ENCODE results near the gene TGM1. TPM values are rescaled to one million over a fixed set of nuclear protein-coding genes. Genes with fewer than 3 reads are reported as not detected.
"Not testable (repeated sequence)": the region's sequence is repeated elsewhere in the genome, so short reads cannot be mapped to it uniquely, and the experiment has no call there.

TGM1 gene
- total RNA-seq, 1 experiment from 2014 or later, result 0.20 TPM

DNA sequence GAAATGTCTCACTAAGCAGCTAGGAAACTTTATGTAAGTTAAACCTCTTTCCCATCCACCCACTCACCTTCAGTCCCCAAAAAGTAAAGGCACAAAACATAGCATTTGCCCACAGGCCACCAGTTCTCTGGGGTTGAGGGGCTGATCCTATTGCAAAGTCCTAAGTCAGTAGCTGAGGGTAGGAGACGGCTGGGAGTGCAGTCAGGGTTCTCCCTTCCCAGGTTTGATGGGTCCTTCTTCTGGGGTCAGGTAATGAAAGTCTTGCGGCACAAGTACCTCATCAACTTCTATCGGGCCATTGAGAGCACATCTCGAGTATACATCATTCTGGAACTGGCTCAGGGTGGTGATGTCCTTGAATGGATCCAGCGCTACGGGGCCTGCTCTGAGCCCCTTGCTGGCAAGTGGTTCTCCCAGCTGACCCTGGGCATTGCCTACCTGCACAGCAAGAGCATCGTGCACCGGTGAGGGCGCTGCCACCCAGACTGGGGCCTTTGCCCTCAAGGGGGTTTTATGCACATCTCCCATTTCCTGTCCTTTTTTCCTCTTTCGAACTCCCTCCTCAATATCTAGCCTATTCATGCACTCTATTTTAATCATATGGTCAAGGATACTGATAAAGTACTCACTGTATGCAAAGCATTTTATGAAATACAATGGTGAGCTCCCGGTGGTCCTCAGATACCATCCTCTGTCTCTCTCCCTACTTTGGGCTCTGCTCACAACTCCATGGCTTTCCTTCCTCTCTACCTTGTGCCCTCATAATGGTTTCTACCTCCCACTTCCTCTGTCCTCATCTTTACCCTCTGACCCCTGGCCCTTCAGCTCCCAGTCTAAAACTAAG lies 56.5 kb downstream of the TGM1 start:
- H3K27me3 ChIP-seq, result no peaks in the 10 kb centered on the region
- H3K9me3 ChIP-seq (replicated peaks), result no peaks in the 10 kb centered on the region; the same call in 1 of the 2 replicates
- no peak overlapping the region for H3K4me3 ChIP-seq
- no peak for DNase-seq
- H3K36me3 ChIP-seq, result peaks cover 29% of the 10 kb centered on the region
- H3K4me1 ChIP-seq, result no peaks in the 10 kb centered on the region
- no peak overlapping the region for H3K27ac ChIP-seq

DNA sequence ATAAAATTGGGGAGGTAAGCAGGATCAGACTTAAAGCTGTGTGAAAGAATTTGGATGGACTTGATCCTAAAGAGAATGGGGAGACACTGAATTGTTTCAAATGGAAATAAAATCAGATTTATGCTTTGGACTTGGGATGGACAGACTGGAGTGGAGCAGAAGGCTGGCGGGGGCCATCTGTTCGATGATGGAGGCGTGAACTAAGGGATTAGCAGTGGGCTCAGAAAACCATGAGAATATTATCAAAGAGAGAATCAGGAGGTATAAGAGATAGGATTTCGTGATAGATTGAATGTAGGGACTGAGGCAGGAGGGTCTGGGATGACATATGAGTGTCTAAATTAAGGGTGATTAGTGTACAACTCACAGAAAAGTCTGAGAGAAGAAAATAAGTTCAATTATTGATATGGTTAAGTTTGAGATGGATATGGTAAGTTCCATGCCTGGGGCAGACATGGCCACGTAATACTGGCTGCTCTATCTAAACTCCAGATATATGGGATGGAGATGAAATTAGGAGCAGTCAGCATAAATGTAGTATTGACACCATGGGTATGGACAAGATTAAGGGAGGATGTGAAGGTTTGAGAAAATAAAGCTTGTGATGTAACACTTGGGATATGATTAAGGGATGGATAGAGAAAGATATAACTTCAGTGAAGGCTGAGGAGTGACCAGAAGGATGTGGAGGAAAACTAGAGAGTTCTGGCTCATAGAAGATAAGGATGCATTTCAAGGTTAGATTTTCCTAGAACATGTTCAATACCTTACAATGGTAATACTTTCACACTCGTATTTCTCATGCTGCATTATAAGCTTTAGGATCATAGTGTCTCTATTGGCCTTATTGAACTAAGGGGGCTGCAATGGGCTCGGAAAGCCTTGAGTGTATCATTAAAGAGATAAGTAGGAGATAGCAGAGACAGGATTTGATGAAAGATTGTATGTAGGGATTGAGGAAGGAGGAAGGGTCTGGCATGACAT lies 58.5 kb downstream of the TGM1 start:
- no peaks in the 10 kb centered on the region for H3K27me3 ChIP-seq
- H3K4me3 ChIP-seq, result no peak overlapping the region
- H3K27ac ChIP-seq, result no peak overlapping the region
- H3K36me3 ChIP-seq, result peaks cover 39% of the 10 kb centered on the region
- no peaks in the 10 kb centered on the region; the same call in 1 of the 2 replicates for H3K9me3 ChIP-seq (replicated peaks)
- H3K4me1 ChIP-seq, result no peaks in the 10 kb centered on the region
- DNase-seq, result no peak

DNA sequence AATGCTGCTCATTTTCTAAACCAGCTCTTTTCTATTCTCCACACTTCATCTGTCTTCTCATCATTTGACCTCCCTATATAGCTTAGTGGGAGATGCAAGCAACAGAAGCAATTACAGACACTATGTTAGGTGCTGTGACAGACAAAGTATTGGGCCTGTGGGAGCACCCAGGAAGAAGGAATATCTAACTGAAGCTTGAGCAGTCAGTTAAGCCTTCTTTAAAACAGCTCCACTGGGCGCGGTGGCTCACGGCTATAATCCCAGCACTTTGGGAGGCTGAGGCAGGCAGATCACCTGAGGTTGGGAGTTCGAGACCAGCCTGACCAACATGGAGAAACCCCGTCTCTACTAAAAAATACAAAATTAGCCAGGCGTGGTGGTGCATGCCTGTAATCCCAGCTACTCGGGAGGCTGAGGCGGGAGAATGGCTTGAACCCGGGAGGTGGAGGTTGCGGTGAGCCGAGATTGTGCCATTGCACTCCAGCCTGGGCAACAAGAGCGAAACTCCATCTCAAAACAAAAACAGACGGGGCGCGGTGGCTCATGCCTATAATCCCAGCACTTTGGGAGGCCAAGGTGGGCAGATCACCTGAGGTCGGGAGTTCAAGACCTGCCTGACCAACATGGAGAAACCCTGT lies 59.6 kb downstream of the TGM1 start:
- DNase-seq; H3K27me3 ChIP-seq; H3K4me1 ChIP-seq; H3K27ac ChIP-seq; H3K9me3 ChIP-seq (replicated peaks); H3K4me3 ChIP-seq: not testable (repeated sequence)
- H3K36me3 ChIP-seq, result peaks cover 37% of the 10 kb centered on the region

DNA sequence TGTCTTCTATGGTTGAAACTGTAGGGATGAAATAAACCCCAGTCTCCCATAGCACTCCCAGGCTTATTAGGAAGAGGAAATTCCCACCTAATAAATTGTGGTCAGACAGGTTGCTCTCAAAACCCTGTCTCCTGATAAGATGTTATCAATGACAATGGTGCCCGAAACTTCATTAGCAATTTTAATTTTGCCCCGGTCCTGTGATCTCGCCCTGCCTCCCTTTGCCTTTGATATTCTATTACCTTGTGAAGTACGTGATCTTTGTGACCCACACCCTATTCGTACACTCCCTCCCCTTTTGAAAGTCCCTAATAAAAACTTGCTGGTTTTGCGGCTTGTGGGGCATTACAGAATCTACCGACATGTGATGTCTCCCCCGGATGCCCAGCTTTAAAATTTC lies 60.4 kb downstream of the TGM1 start:
- not testable (repeated sequence) for H3K4me1 ChIP-seq; H3K4me3 ChIP-seq; H3K9me3 ChIP-seq (replicated peaks); H3K27ac ChIP-seq; DNase-seq; H3K27me3 ChIP-seq
- H3K36me3 ChIP-seq, result peaks cover 30% of the 10 kb centered on the region

Other genes starting within 250 kb of the TGM1 start
- 0.20 and 0.40 TPM in 2 replicates for gene CARMIL3, start 211.2 kb downstream of the TGM1 start, total RNA-seq (2014; rRNA removed; shearing (Covaris generic))
- gene CPNE6, start 191.6 kb downstream of the TGM1 start, total RNA-seq (2014; rRNA removed; shearing (Covaris generic)), result not detected in 2 replicates
- 14.9 and 16.2 TPM in 2 replicates for gene PCK2, start 168.9 kb downstream of the TGM1 start, total RNA-seq (2014; rRNA removed; shearing (Covaris generic))
- gene DCAF11, start 148.4 kb downstream of the TGM1 start, total RNA-seq (2014; rRNA removed; shearing (Covaris generic)), result 75.2 and 82.0 TPM in 2 replicates
- gene NRL, start 148.2 kb downstream of the TGM1 start, total RNA-seq (2014; rRNA removed; shearing (Covaris generic)), result 3.5 and 4.4 TPM in 2 replicates
- 137 and 161 TPM in 2 replicates for gene FITM1, start 132.5 kb downstream of the TGM1 start, total RNA-seq (2014; rRNA removed; shearing (Covaris generic))
- 118 and 120 TPM in 2 replicates for gene PSME1, start 127.0 kb downstream of the TGM1 start, total RNA-seq (2014; rRNA removed; shearing (Covaris generic))
- gene EMC9, start 121.6 kb downstream of the TGM1 start, total RNA-seq (2014; rRNA removed; shearing (Covaris generic)), result 45.6 and 52.7 TPM in 2 replicates
- gene PSME2, start 116.6 kb downstream of the TGM1 start, total RNA-seq (2014; rRNA removed; shearing (Covaris generic)), result 237 and 253 TPM in 2 replicates
- 43.0 and 58.8 TPM in 2 replicates for gene RNF31, start 115.7 kb downstream of the TGM1 start, total RNA-seq (2014; rRNA removed; shearing (Covaris generic))
- gene IRF9, start 101.9 kb downstream of the TGM1 start, total RNA-seq (2014; rRNA removed; shearing (Covaris generic)), result 11.1 and 15.9 TPM in 2 replicates
- gene REC8, start 91.1 kb downstream of the TGM1 start, total RNA-seq (2014; rRNA removed; shearing (Covaris generic)), result 1.1 and 2.5 TPM in 2 replicates
- 56.0 and 60.0 TPM in 2 replicates for gene IPO4, start 74.4 kb downstream of the TGM1 start, total RNA-seq (2014; rRNA removed; shearing (Covaris generic))
- 32.6 and 35.7 TPM in 2 replicates for gene TM9SF1, start 67.7 kb downstream of the TGM1 start, total RNA-seq (2014; rRNA removed; shearing (Covaris generic))
- gene TSSK4, start 57.5 kb downstream of the TGM1 start, total RNA-seq (2014; rRNA removed; shearing (Covaris generic)), result 0.13 and 0.18 TPM in 2 replicates
- gene CHMP4A, start 49.7 kb downstream of the TGM1 start, total RNA-seq (2014; rRNA removed; shearing (Covaris generic)), result 21.5 and 29.1 TPM in 2 replicates
- 16.9 and 27.7 TPM in 2 replicates for gene MDP1, start 47.1 kb downstream of the TGM1 start, total RNA-seq (2014; rRNA removed; shearing (Covaris generic))
- 296 and 300 TPM in 2 replicates for gene NEDD8, start 30.8 kb downstream of the TGM1 start, total RNA-seq (2014; rRNA removed; shearing (Covaris generic))
- gene GMPR2, start 30.2 kb downstream of the TGM1 start, total RNA-seq (2014; rRNA removed; shearing (Covaris generic)), result 45.8 and 54.1 TPM in 2 replicates
- 22.8 and 24.5 TPM in 2 replicates for gene TINF2, start 20.6 kb downstream of the TGM1 start, total RNA-seq (2014; rRNA removed; shearing (Covaris generic))
- gene RABGGTA, start 8.4 kb upstream of the TGM1 start, total RNA-seq (2014; rRNA removed; shearing (Covaris generic)), result 10.5 and 11.6 TPM in 2 replicates
- 9.5 and 9.6 TPM in 2 replicates for gene DHRS1, start 36.6 kb upstream of the TGM1 start, total RNA-seq (2014; rRNA removed; shearing (Covaris generic))
- gene NOP9, start 36.7 kb upstream of the TGM1 start, total RNA-seq (2014; rRNA removed; shearing (Covaris generic)), result 30.1 and 33.0 TPM in 2 replicates
- 0.08 and 0.20 TPM in 2 replicates for gene CIDEB, start 44.8 kb upstream of the TGM1 start, total RNA-seq (2014; rRNA removed; shearing (Covaris generic))
- gene LTB4R2, start 47.0 kb upstream of the TGM1 start, total RNA-seq (2014; rRNA removed; shearing (Covaris generic)), result 4.4 and 5.3 TPM in 2 replicates
- gene LTB4R, start 48.3 kb upstream of the TGM1 start, total RNA-seq (2014; rRNA removed; shearing (Covaris generic)), result 2.0 and 3.8 TPM in 2 replicates
- 0.03 TPM in 1 of 2 replicates, not detected in the other for gene ADCY4, start 71.9 kb upstream of the TGM1 start, total RNA-seq (2014; rRNA removed; shearing (Covaris generic))
- not detected in 2 replicates for gene RIPK3, start 76.8 kb upstream of the TGM1 start, total RNA-seq (2014; rRNA removed; shearing (Covaris generic))
- gene NFATC4, start 105.0 kb upstream of the TGM1 start, total RNA-seq (2014; rRNA removed; shearing (Covaris generic)), result 33.3 and 39.3 TPM in 2 replicates
- 11.9 and 12.1 TPM in 2 replicates for gene NYNRIN, start 135.8 kb upstream of the TGM1 start, total RNA-seq (2014; rRNA removed; shearing (Covaris generic))
- 0.05 and 0.12 TPM in 2 replicates for gene CBLN3, start 166.5 kb upstream of the TGM1 start, total RNA-seq (2014; rRNA removed; shearing (Covaris generic))
- gene KHNYN, start 166.8 kb upstream of the TGM1 start, total RNA-seq (2014; rRNA removed; shearing (Covaris generic)), result 5.9 and 6.0 TPM in 2 replicates
- 29.3 and 34.1 TPM in 2 replicates for gene SDR39U1, start 179.6 kb upstream of the TGM1 start, total RNA-seq (2014; rRNA removed; shearing (Covaris generic))
- not detected in 2 replicates for gene CMA1, start 245.1 kb upstream of the TGM1 start, total RNA-seq (2014; rRNA removed; shearing (Covaris generic))

All from SJCRH30 (cell line).